NAMALWA (cell line): ENCODE results near the gene ARHGEF16.

ENCODE experiments used
- DNase-seq: peaks from one replicate; pipeline ENCODE4 v3.0.0-alpha.2; 2015; ENCODE audit warnings: low spot score

The ARHGEF16 gene

GRCh38 chr1:3453891-3454810, at the start of gene ARHGEF16:
ARHGEF16 (plus strand) TSS chr1:3454665; CDS start chr1:3463085, 8,420 bp downstream.
- DNase-seq = no peak

GRCh38 chr1:3404801-3405200, 49.7 kb upstream of the ARHGEF16 start:
- DNase-seq = no peak

- DNase-seq = no peak
Observed at GRCh38 chr1:3405491-3405890, 49.0 kb upstream of the ARHGEF16 start.

GRCh38 chr1:3405974-3406867, 48.2 kb upstream of the ARHGEF16 start:
- DNase-seq = no peak

- DNase-seq = no peak
Observed at GRCh38 chr1:3407021-3407420, 47.4 kb upstream of the ARHGEF16 start.

- no peak for DNase-seq
Observed at GRCh38 chr1:3408751-3409266, 45.7 kb upstream of the ARHGEF16 start.

- no peak for DNase-seq
Observed at GRCh38 chr1:3409366-3410141, 44.9 kb upstream of the ARHGEF16 start.

GRCh38 chr1:3410142-3410925, 44.1 kb upstream of the ARHGEF16 start:
- no peak for DNase-seq

- no peak for DNase-seq
Observed at GRCh38 chr1:3411806-3412205, 42.7 kb upstream of the ARHGEF16 start.

GRCh38 chr1:3412376-3412775, 42.1 kb upstream of the ARHGEF16 start:
- no peak for DNase-seq

- no peak for DNase-seq
Observed at GRCh38 chr1:3413975-3414710, 40.3 kb upstream of the ARHGEF16 start.

- no peak for DNase-seq
Observed at GRCh38 chr1:3415260-3416090, 39.0 kb upstream of the ARHGEF16 start.

GRCh38 chr1:3417082-3417739, 37.3 kb upstream of the ARHGEF16 start:
- DNase-seq = peak; percentile 65

GRCh38 chr1:3417934-3418333, 36.5 kb upstream of the ARHGEF16 start:
- DNase-seq = no peak

GRCh38 chr1:3418600-3418999, 35.9 kb upstream of the ARHGEF16 start:
- DNase-seq = no peak

GRCh38 chr1:3419415-3420204, 34.9 kb upstream of the ARHGEF16 start:
- DNase-seq = no peak

GRCh38 chr1:3420218-3420951, 34.1 kb upstream of the ARHGEF16 start:
- DNase-seq = no peak
